Fibroblast of pulmonary artery (primary cell): ENCODE results near the gene CTU2.

Experiments
- DNase-seq: peaks from one replicate; pipeline ENCODE4 v3.0.0-alpha.2; 2010; ENCODE audit warnings: low read depth
- H3K4me3 ChIP-seq: replicated peaks from 2 replicates; pipeline ENCODE4 v1.5.1; 2011; ENCODE audit warnings: low read depth, mild to moderate bottlenecking, control low read depth, low read length, moderate library complexity
- CTCF ChIP-seq: IDR thresholded peaks from 2 replicates; pipeline ENCODE4 v1.5.1; 2011; ENCODE audit warnings: mild to moderate bottlenecking, control low read depth, low read length, inconsistent platforms; ENCODE audit errors: missing control alignments

CTU2 gene

GRCh38 chr16:88723911-88724310, 17.6 kb downstream of the CTU2 start:
- H3K4me3 ChIP-seq = no peak overlapping the region
- no peak for TF ChIP-seq CTCF
- no peak for DNase-seq

GRCh38 chr16:88724855-88725555, 18.7 kb downstream of the CTU2 start:
- DNase-seq = no peak
- no peak overlapping the region for H3K4me3 ChIP-seq
- no peak for TF ChIP-seq CTCF

- TF ChIP-seq CTCF = no peak
- H3K4me3 ChIP-seq = no peak overlapping the region
- DNase-seq = no peak
These were observed 19.5 kb downstream of the CTU2 start for GRCh38 chr16:88725609-88726407.

GRCh38 chr16:88726408-88726749, 20.1 kb downstream of the CTU2 start:
- TF ChIP-seq CTCF = no peak
- DNase-seq = no peak
- H3K4me3 ChIP-seq = no peak overlapping the region

- no peak for TF ChIP-seq CTCF
- H3K4me3 ChIP-seq = no peak overlapping the region
These were observed 20.7 kb downstream of the CTU2 start for GRCh38 chr16:88726981-88727380.

GRCh38 chr16:88727871-88728270, 21.6 kb downstream of the CTU2 start:
- H3K4me3 ChIP-seq = no peak overlapping the region
- TF ChIP-seq CTCF = no peak
- DNase-seq = no peak

More at GRCh38 chr16:88726981-88727380, 20.7 kb downstream of the CTU2 start:
- no peak for DNase-seq
